GM19467 (cell line): Measurements from ENCODE around the gene DHFR2.

ENCODE experiments used
- ATAC-seq: cut with Tn5 transposase; IDR thresholded peaks from one replicate; pipeline ENCODE4 v1.9.1; 2021; ENCODE audit warnings: mild to moderate bottlenecking, moderate library complexity; ENCODE audit not compliant: unreplicated experiment

The DHFR2 gene

GRCh38 chr3:94008253-94008652, 54.5 kb downstream of the DHFR2 start:
- ATAC-seq: no peak
